GM23248 (cell line): Measurements from ENCODE around the gene PC.

Experiments used
- EZH2 ChIP-seq: fragments of 200-600 bp; sonication (generic); IDR thresholded peaks from 2 replicates; pipeline ENCODE4 v1.6.1; 2018; ENCODE audit warnings: antibody characterized with exemption, mild to moderate bottlenecking; ENCODE audit not compliant: insufficient read depth, poor library complexity, severe bottlenecking
- EZH2phosphoT487 ChIP-seq: fragments of 200-600 bp; sonication (generic); IDR thresholded peaks from 2 replicates; pipeline ENCODE4 v1.6.1; 2018; ENCODE audit warnings: antibody characterized with exemption, moderate library complexity, mild to moderate bottlenecking, low read depth; ENCODE audit not compliant: insufficient read depth

- no peak for TF ChIP-seq EZH2
- no peak for TF ChIP-seq EZH2phosphoT487
Measured at GRCh38 chr11:66851698-66852465, 106.3 kb downstream of the PC start.
